ENCODE data around the gene SRF. TPM values are rescaled to one million over a fixed set of nuclear protein-coding genes. Genes with fewer than 3 reads are reported as not detected.

Gene SRF
- total and polyA plus RNA-seq, 2 donors (not counting 1 experiment from before 2014, with no cell fraction given), result 21.7 to 22.7 TPM

- peak within 1 kb of the TSS; percentile 64 to 87 for H3K27ac ChIP-seq (ENCODE audit: low read length in 2 of 2)
- TF ChIP-seq CTCF (IDR thresholded peaks at IDR 0.05) (no peak), EZH2 (IDR thresholded peaks at IDR 0.05; ENCODE audit: borderline replicate concordance, insufficient read depth, low read depth, low read length, poor library complexity, severe bottlenecking) (no peak)
- peak within 1 kb of the TSS; percentile 60 to 90 (median 74) for H3K4me3 ChIP-seq (ENCODE audit: control extremely low read depth in 1 of 5, extremely low read depth in 1 of 5, insufficient read depth in 1 of 5, low read depth in 2 of 5, low read length in 4 of 5)
- ChIA-PET POLR2A (interaction anchor here (0.6 to 1.7 kb wide), 6 partner anchors 9 to 400 kb away, joined by 3 to 7 read pairs (median 5); partner anchors contain the start of genes BICRAL and DNPH1), CTCF (interaction anchor here (0.6 to 1.1 kb wide), 5 partner anchors 10 to 253 kb away, joined by 3 to 8 read pairs (median 3); partner anchors contain the start of genes CNPY3, DNPH1 and SRF)
- no peaks in the 10 kb centered on the region for H3K27me3 Mint-ChIP-seq
- no peaks in the 10 kb centered on the region for H4K20me1 ChIP-seq (ENCODE audit: control insufficient read depth, insufficient read depth, low read length, poor library complexity, severe bottlenecking)
- peaks cover 38% of the 10 kb centered on the region for H3K4me1 Mint-ChIP-seq
- ATAC-seq (ENCODE audit: low read depth) (peak; percentile 99), DNase-seq (peak; percentile 90)
- H2AFZ ChIP-seq (ENCODE audit: insufficient read depth, low read depth, low read length, poor library complexity, severe bottlenecking), result peak within 1 kb of the TSS; percentile 87
- H3K27me3 ChIP-seq (replicated peaks in 1 of 4; ENCODE audit: control extremely low read depth in 1 of 4, control insufficient read depth in 3 of 4, insufficient read depth in 4 of 4, low read length in 3 of 4), result no peaks in the 10 kb centered on the region
- intact Hi-C loops (cut with micrococcal nuclease), result loop anchor here (1.0 to 2.0 kb wide), 4 partner anchors 8 to 295 kb away; partner anchors contain the start of genes CNPY3, DNPH1 and TJAP1
- peaks cover 6 to 46% of the 10 kb centered on the region in 2 experiments for H3K36me3 ChIP-seq (replicated peaks in 1 of 2; ENCODE audit: control extremely low read depth in 1 of 2, control insufficient read depth in 1 of 2, extremely low read depth in 1 of 2, insufficient read depth in 2 of 2, low read length in 1 of 2)
- H3K4me3 Mint-ChIP-seq, result peak within 1 kb of the TSS; percentile 92
- WGBS (ENCODE audit: insufficient coverage), result 1% methylated on average over 50 of the region's 51 CpGs
- H3K9ac ChIP-seq (ENCODE audit: low read length), result peak within 1 kb of the TSS; percentile 81
- H3K4me1 ChIP-seq (ENCODE audit: control insufficient read depth in 2 of 2, insufficient read depth in 2 of 2, low read length in 2 of 2), result peaks cover 20% of the 10 kb centered on the region in 2 donors
- H3K27ac Mint-ChIP-seq, result peak within 1 kb of the TSS; percentile 91
- H3K4me2 ChIP-seq (replicated peaks; ENCODE audit: low read depth, low read length, poor library complexity, severe bottlenecking), result peak within 1 kb of the TSS; percentile 89
- no peaks in the 10 kb centered on the region for H3K9me3 ChIP-seq (ENCODE audit: control extremely low read depth in 1 of 3, control insufficient read depth in 2 of 3, insufficient read depth in 1 of 3, low read length in 2 of 3)
- no peaks in the 10 kb centered on the region for H3K9me3 Mint-ChIP-seq (ENCODE audit: insufficient read depth)
- peaks cover 71% of the 10 kb centered on the region for H3K79me2 ChIP-seq (ENCODE audit: control insufficient read depth, insufficient read depth, low read length)
Observed at GRCh38 chr6:43181942-43182860, 11.1 kb downstream of the SRF start, which contains the start of gene CUL9. Gene CUL9 (plus strand): TSS chr6:43182196. CDS start chr6:43184311, 2,115 bp downstream.

Data from B cell (primary cell).